HG02973 (cell line): ENCODE measurements around the gene PCDHA1.
"Not testable (repeated sequence)": the region's sequence is repeated elsewhere in the genome, so short reads cannot be mapped to it uniquely, and the experiment has no call there.

Source experiments
- ATAC-seq: cut with Tn5 transposase; IDR thresholded peaks from one replicate; pipeline ENCODE4 v1.9.1; 2021; ENCODE audit warnings: moderate library complexity; ENCODE audit not compliant: unreplicated experiment

PCDHA1 gene

DNA sequence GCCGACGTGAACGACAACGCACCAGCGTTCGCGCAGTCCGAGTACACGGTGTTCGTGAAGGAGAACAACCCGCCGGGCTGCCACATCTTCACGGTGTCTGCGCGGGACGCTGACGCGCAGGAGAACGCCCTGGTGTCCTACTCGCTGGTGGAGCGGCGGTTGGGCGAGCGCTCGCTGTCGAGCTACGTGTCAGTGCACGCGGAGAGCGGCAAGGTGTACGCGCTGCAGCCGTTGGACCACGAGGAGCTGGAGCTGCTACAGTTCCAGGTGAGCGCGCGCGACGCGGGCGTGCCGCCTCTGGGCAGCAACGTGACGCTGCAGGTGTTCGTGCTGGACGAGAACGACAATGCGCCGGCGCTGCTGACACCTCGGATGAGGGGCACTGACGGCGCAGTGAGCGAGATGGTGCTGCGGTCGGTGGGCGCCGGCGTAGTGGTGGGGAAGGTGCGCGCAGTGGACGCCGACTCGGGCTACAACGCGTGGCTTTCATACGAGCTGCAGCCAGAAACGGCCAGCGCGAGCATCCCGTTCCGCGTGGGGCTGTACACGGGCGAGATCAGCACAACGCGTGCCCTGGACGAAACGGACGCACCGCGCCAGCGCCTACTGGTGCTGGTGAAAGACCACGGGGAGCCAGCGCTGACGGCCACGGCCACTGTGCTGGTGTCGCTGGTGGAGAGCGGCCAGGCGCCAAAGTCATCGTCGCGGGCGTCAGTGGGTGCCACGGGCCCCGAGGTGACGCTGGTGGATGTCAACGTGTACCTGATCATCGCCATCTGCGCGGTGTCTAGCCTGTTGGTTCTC is 64.1 kb downstream of the PCDHA1 start:
- not testable (repeated sequence) for ATAC-seq

- no peak for ATAC-seq
These were observed 70.1 kb downstream of the PCDHA1 start, which contains the start of gene PCDHA10 for GRCh38 chr5:140855772-140856674. Gene PCDHA10, plus strand, starts transcription at chr5:140855897. Its CDS starts 152 bp downstream, at chr5:140856049.

GRCh38 chr5:140857177-140857986 is 71.4 kb downstream of the PCDHA1 start:
- ATAC-seq: no peak

DNA sequence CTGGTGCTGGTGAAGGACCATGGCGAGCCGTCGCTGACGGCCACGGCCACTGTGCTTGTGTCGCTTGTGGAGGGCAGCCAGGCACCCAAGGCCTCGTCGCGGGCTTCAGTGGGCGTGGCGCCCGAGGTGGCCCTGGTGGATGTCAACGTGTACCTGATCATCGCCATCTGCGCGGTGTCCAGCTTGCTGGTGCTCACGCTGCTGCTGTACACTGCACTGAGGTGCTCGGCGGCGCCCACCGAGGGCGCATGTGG is 72.0 kb downstream of the PCDHA1 start:
- ATAC-seq: no peak

DNA sequence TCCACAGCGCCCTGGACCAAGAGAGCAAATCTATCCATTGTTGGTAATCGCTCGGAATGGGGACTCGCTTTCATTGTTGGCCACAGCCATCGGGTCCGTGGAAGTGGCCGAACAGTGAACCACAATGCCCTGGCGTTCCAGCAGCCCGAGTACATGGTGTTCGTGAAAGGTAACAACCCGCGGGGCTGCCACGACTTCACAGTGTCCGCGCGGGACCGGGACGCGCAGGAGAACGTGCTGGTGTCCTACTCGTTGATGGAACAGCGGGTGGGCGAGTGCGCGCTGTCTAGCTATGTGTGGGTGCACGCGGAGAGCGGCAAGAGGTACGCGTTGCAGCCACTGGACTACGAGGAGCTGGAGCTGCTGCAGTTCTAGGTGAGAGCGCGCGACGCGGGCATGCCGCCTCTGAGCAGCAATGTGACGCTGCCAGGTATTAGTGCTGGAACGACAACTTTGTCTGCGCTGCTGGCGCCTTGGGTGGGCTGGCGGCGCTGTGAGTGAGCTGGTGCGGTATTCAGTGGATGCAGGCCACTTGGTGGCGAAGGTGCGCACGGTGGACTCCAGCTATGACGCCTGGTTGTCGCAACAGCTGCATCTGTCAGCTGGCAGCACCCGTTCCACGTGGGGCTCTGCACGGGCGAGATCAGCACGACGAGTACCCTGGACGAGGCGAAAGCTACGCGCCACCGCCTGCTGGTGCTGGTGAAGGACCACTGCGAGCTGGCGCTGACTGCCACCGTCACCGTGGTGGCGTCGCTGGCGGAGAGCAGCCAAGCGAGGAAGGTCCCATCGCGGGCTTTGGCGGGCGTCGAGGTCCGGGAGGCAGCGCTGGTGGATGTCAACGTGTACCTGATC is 76.7 kb downstream of the PCDHA1 start:
- ATAC-seq: no peak

DNA sequence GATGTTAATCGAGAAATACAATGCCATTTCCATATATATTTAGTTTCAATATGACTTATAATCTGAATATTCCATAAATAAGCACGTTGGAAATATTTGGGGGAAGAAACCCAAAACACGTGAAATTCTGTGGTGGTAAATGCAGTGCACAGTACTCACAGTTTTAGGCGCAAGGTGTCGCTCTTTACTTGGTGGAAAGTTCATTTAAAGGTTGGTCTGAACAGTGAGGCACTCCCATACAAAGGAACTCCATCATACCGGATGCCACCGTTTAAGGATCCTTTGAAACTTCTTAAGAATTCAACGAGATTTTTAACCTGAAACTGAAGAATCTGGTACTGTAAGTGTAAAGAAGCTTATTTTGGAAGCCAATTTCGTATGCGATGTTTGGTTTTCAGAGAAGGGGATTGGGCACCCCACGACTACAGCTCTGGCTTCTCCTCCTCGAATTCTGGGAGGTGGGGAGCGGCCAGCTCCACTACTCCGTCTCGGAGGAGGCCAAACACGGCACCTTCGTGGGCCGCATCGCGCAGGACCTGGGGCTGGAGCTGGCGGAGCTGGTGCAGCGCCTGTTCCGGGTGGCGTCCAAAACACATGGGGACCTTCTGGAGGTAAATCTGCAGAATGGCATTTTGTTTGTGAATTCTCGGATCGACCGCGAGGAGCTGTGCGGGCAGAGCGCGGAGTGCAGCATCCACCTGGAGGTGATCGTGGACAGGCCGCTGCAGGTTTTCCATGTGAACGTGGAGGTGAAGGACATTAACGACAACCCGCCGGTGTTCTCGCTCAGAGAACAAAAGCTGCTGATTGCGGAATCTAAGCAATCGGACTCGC is 83.0 kb downstream of the PCDHA1 start, which contains the start of gene PCDHA11:
Gene PCDHA11 (plus strand): TSS at position 237 of the 834 bp plus-strand sequence. CDS start 147 bp downstream, at position 384.
- ATAC-seq: no peak

DNA sequence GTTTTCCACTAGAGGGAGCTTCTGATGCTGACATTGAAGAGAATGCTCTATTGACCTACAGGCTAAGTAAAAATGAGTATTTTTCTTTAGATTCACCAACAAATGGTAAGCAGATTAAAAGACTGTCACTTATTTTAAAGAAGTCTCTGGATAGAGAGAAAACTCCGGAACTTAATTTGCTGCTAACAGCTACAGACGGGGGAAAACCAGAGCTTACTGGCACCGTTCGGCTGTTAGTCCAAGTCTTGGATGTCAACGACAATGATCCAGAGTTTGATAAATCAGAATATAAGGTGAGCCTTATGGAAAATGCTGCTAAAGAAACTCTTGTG is 83.6 kb downstream of the PCDHA1 start:
- no peak for ATAC-seq

DNA sequence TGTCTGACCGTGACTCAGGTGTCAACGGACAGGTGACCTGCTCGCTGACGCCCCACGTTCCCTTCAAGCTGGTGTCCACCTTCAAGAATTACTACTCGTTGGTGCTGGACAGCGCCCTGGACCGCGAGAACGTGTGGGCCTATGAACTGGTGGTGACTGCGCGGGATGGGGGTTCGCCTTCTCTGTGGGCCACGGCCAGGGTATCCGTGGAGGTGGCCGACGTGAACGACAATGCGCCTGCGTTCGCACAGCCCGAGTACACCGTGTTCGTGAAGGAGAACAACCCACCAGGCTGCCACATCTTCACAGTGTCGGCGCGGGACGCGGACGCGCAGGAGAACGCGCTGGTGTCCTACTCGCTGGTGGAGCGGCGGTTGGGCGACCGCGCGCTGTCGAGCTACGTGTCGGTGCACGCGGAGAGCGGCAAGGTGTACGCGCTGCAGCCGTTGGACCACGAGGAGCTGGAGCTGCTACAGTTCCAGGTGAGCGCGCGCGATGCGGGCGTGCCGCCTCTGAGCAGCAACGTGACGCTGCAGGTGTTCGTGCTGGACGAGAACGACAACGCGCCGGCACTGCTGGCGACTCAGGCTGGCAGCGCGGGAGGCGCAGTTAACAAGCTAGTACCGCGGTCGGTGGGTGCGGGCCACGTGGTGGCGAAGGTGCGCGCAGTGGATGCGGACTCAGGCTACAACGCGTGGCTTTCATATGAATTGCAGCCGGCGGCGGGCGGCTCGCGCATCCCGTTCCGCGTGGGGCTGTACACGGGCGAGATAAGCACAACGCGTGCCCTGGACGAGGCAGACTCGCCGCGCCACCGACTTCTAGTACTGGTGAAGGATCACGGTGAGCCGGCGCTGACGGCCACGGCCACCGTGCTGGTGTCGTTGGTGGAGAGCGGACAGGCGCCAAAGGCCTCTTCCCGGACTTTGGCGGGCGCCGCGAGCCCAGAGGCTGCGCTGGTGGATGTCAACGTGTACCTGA is 84.6 kb downstream of the PCDHA1 start:
- no peak for ATAC-seq

GRCh38 chr5:140875085-140876065 is 89.4 kb downstream of the PCDHA1 start, which contains the start of gene PCDHA12:
Gene PCDHA12, plus strand, starts transcription at chr5:140875308. Its CDS starts 165 bp downstream, at chr5:140875473.
- no peak for ATAC-seq

- ATAC-seq: not testable (repeated sequence)
These were observed 90.8 kb downstream of the PCDHA1 start for GRCh38 chr5:140876541-140877261.

DNA sequence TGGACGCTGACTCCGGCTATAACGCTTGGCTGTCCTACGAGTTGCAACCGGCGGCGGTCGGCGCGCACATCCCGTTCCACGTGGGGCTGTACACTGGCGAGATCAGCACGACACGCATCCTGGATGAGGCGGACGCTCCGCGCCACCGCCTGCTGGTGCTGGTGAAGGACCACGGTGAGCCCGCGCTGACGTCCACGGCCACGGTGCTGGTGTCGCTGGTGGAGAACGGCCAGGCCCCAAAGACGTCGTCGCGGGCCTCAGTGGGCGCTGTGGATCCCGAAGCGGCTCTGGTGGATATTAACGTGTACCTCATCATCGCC is 91.3 kb downstream of the PCDHA1 start:
- ATAC-seq: no peak

DNA sequence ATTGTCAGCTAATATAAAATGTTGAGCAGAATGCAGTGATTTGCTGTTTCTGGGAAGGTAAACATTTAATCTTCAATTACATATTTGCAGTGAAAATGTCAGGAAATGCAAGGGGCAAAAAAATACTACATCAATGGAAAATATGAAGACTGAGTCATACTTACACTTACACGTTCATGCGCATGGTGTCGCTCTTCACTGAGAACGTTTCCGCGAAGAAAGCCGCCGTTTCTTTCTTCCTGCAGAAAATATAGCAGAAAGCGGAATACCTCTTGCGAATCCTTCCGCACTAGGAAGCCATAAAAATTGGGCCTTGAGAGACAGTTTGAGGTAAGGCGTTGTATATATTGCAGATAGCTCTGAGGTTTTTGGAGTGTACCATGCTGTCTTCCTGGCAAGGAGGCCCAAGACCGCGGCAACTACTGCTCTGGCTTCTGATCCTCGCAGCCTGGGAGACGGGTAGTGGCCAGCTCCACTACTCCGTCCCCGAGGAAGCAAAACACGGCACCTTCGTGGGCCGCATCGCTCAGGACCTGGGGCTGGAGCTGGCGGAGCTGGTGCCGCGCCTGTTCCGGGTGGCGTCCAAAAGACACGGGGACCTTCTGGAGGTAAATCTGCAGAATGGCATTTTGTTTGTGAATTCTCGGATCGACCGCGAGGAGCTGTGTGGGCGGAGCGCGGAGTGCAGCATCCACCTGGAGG is 96.1 kb downstream of the PCDHA1 start, which contains the start of gene PCDHA13:
Gene PCDHA13 (plus strand): TSS at position 236 of the 702 bp plus-strand sequence. CDS start 145 bp downstream, at position 381.
- no peak for ATAC-seq

DNA sequence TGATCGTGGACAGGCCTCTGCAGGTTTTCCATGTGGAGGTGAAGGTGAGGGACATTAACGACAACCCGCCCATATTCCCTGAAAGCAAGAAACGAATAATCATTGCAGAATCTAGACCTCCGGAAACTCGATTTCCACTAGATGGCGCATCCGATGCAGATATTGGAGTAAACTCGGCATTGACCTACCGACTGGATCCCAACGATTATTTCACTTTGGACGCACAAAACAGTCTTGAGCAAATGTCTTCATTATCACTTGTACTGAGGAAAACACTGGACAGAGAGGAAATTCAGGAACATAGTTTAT is 96.6 kb downstream of the PCDHA1 start:
- ATAC-seq: no peak

GRCh38 chr5:140883373-140883772 is 97.4 kb downstream of the PCDHA1 start:
- ATAC-seq: no peak

GRCh38 chr5:140883927-140884697 is 98.2 kb downstream of the PCDHA1 start:
- ATAC-seq: no peak
